HG03439 (cell line): ENCODE measurements around the gene TP53AIP1.

Experiments used
- ATAC-seq: cut with Tn5 transposase; IDR thresholded peaks from one replicate; pipeline ENCODE4 v1.9.1; 2021; ENCODE audit warnings: mild to moderate bottlenecking, moderate library complexity; ENCODE audit not compliant: unreplicated experiment

TP53AIP1 gene

DNA sequence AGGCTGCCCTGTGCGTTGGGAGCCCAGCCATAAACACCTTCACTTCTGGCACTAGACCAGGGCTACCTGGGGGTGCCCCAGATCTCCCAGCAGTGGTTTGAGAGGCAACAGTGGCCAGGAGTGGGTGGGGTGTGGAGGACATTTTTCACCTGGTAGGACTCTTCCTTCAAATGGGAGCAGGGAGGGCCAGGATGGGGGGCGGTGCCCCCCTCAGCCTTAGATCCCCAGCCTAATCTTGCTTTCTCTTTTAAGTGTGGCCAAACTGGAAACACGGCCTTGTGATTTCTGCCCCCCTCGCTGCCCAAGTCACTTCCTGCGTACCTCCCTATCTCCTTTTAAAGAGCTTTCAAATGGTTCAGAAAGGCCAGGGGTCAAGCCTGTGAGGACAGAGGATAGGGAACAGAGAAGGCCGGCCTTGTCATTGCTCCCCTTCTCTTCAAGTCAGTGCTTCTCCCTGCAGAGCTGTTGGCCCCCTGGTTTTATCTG, 50.7 kb downstream of the TP53AIP1 start:
- no peak for ATAC-seq

GRCh38 chr11:128890543-128891368, 51.9 kb downstream of the TP53AIP1 start, which contains the start of gene KCNJ5:
Gene KCNJ5 (plus strand): TSS chr11:128891356. CDS start chr11:128911274, 19,918 bp downstream.
- no peak for ATAC-seq

GRCh38 chr11:128890216-128890542, 52.5 kb downstream of the TP53AIP1 start:
- ATAC-seq = no peak

- ATAC-seq = no peak
These were observed 52.9 kb downstream of the TP53AIP1 start for GRCh38 chr11:128889657-128890213.

- ATAC-seq = no peak
These were observed 54.4 kb downstream of the TP53AIP1 start for GRCh38 chr11:128888034-128888985.

- ATAC-seq = no peak
These were observed 56.1 kb downstream of the TP53AIP1 start for GRCh38 chr11:128886406-128887124.
